Gastrocnemius medialis (tissue), 4 donors: ENCODE measurements around the gene COL1A1.

Experiments
- CTCF ChIP-seq, 5 experiments: fragments of 450-650 bp in 3 of 5; fragments of 200-600 bp in 2 of 5; sonication (generic) in 2 of 5; IDR thresholded peaks in 4 of 5; conservative IDR thresholded peaks in 1 of 5; 1 replicate in 4 of 5; 2 replicates in 1 of 5; pipeline ENCODE4 v1.5.1; 2016 to 2019; ENCODE audit warnings: antibody characterized with exemption in 5 of 5, mild to moderate bottlenecking in 3 of 5, moderate library complexity in 3 of 5
- POLR2A ChIP-seq, 2 donors: fragments of 450-650 bp; IDR thresholded peaks; one replicate each; pipeline ENCODE4 v1.6.1; 2017; ENCODE audit warnings: antibody characterized with exemption in 2 of 2, mild to moderate bottlenecking in 2 of 2, moderate library complexity in 2 of 2

GRCh38 chr17:50196036-50196435 lies 5.4 kb downstream of the COL1A1 start:
- TF ChIP-seq CTCF (IDR thresholded peaks at IDR 0.05 in 4 of 5, conservative IDR thresholded peaks at IDR 0.05 in 1 of 5), result no peak
- TF ChIP-seq POLR2A (IDR thresholded peaks at IDR 0.05), result no peak
